ENCODE measurements around the gene IL5RA. TPM values are rescaled to one million over a fixed set of nuclear protein-coding genes. Genes with fewer than 3 reads are reported as not detected.

IL5RA gene
- total and polyA plus RNA-seq, 10 donors: 0.06 to 3.2 (median 1.3) TPM

DNA sequence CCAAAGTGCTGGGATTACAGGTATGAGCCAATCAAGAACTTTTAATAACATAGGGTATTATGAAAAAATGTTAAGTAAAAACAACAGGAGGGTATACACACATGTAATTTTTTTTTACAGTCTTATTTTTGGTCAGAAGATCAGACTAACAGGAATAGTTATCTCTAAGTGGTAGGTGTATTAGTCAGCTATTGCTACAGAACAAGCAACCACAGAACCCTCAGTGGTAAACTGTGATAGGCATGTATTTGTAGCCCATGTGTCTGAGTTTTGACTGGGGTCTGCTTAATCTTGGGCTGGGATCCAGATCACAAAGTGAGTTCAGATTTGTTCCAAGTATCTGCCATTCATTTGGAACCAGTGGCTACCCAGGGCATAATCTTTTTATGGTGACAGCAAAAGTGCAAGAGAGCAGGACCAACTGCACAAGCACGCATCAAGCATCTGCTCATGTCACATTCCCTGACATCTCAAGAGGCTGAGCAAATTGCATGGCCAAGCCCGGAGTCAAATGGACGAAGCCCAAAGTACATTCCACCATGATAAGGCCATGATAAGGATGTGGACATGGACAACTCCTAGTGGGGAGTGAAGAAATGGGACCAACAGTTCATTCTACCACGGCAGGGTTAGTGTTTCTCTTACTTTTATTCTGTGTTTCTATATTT lies 3.0 kb upstream of the IL5RA start:
- Histone ChIP-seq H3K9me3 (no peaks in the 10 kb centered on the region), H3K27ac (no peak overlapping the region), H3K36me3 (no peaks in the 10 kb centered on the region), H3K4me3 (no peak overlapping the region), H3K27me3 (replicated peaks in 1 of 7) (no peaks in the 10 kb centered on the region), H3K4me1 (peaks cover 0 to 11% (median under 1%) of the 10 kb centered on the region in 6 donors)
- TF ChIP-seq CTCF (IDR thresholded peaks at IDR 0.05 in 8 of 11, conservative IDR thresholded peaks at IDR 0.05 in 3 of 11) (no peak), POLR2AphosphoS5 (IDR thresholded peaks at IDR 0.05) (no peak), POLR2A (IDR thresholded peaks at IDR 0.05) (no peak)
- WGBS, 5 donors: 73 to 94% (median 84%) methylated on average over 4 of the region's 4 CpGs
- intact Hi-C loops (cut with DNase I; ENCODE audit: low total_unique reads): no loop called here
- DNase-seq: no peak

DNA sequence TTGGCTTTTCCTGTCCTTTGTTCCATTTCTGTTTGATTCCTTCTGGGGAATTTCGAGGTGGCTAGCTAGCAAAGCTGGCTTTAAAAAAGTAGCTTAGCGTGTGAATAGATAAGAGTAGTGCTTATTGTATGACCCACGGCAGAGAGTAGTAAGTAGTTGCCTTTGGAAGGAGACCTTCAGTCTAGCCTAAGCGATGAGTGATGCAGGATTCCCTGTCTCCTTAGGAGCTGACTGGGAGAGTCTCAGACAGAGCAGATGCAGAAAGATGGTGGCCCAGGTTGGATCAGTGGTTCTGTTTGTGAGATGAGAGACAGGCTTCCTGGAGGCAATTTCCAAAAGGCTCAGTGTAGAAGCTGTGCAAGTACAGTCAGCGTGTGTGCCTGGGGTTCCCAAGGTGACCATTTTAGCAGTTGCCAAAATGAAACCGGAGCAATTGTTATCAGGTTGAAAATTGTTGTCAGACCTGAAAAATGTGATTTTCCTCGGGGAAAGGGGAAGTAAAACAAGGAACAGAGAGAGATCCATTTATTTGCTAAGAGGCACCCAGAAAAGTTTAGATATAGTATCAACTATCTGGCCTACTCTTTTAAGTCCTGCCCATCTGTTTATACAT lies 681 bp upstream of the IL5RA start:
- Histone ChIP-seq H3K36me3 (no peaks in the 10 kb centered on the region), H3K4me1 (peaks cover 0 to 11% (median 2%) of the 10 kb centered on the region in 6 donors), H3K27ac (peak overlapping the region in 2 of 8 donors; percentile 32 to 49), H3K27me3 (replicated peaks in 1 of 7) (no peaks in the 10 kb centered on the region), H3K4me3 (peak overlapping the region in 1 of 8 donors; percentile 51), H3K9me3 (no peaks in the 10 kb centered on the region)
- no peak for DNase-seq
- 61 to 71% (median 65%) methylated on average over 7 of the region's 7 CpGs for WGBS, 5 donors
- no peak for TF ChIP-seq POLR2AphosphoS5 (IDR thresholded peaks at IDR 0.05)
- TF ChIP-seq CTCF (IDR thresholded peaks at IDR 0.05 in 8 of 11, conservative IDR thresholded peaks at IDR 0.05 in 3 of 11): no peak
- no peak for TF ChIP-seq POLR2A (IDR thresholded peaks at IDR 0.05)
- intact Hi-C loops (cut with DNase I; ENCODE audit: low total_unique reads): no loop called here

GRCh38 chr3:3109407-3110298 lies 521 bp downstream of the IL5RA start:
- 64 to 76% (median 68%) methylated on average over 11 of the region's 11 CpGs for WGBS, 5 donors

More at GRCh38 chr3:3109407-3110298, 521 bp downstream of the IL5RA start:
- Histone ChIP-seq H3K4me1 (peaks cover 0 to 11% (median 2%) of the 10 kb centered on the region in 6 donors), H3K36me3 (no peaks in the 10 kb centered on the region), H3K9me3 (no peaks in the 10 kb centered on the region), H3K27ac (peak overlapping the region in 3 of 8 donors; percentile 22 to 49 (median 32)), H3K4me3 (peak overlapping the region in 3 of 8 donors; percentile 2 to 51 (median 8)), H3K27me3 (replicated peaks in 1 of 7) (no peaks in the 10 kb centered on the region)
- no peak for TF ChIP-seq POLR2AphosphoS5 (IDR thresholded peaks at IDR 0.05)
- TF ChIP-seq POLR2A (IDR thresholded peaks at IDR 0.05): no peak
- TF ChIP-seq CTCF (IDR thresholded peaks at IDR 0.05 in 8 of 11, conservative IDR thresholded peaks at IDR 0.05 in 3 of 11): no peak
- DNase-seq: no peak
- intact Hi-C loops (cut with DNase I; ENCODE audit: low total_unique reads): no loop called here

Data from spleen (tissue), 11 donors.